Fibroblast of upper back skin (primary cell): ENCODE results near the gene DCUN1D1.

Experiments
- DNase-seq: peaks from one replicate; pipeline ENCODE4 v3.0.0-alpha.2; 2013

Gene DCUN1D1

DNA sequence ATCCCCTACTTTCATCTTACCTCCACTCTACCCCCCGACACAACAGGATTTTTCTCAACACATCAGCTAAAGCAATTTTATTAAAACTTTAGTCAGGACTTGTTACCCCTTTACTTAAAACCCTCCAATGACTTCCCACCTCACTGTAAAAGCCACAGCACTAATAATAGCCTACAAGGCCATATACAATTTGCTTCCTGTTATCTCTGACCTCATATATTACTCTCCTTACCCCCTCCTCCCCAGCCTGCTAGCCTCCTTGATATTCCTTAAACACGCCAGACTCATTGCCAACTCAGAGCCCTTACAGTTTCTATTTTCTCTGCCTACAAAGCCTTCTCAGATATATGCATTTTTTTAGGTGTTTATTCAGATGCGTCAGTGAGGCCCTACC lies 54.4 kb downstream of the DCUN1D1 start:
- DNase-seq = no peak

DNA sequence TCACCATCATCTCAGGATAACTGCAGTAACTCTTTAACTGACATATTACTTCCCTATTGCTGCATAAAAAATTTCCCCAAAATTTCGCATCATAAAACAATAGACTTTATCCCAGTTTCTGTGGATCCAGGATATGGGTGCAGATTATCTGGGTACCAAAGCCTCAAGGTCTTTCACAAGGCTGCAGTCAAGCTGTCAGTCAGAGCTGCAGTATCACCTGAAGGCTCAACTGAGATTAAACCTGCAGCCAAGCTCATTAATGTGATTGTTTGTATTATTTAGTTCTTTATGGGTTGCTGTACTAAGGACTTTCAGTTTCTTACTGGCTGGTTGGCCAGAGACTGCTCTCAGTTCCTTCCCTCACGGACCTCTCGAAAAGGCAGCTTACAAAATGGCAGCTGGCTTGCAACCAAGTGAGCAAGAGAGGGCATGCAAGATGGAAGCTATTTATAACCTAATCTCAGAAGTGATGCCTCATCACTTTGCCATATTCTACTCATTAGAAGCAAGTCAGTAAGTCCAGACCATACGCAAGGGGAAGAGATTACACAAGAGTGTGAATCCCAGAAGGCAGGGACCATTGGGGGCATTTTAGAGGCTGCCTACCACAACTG lies 54.9 kb downstream of the DCUN1D1 start:
- DNase-seq = peak; percentile 55

DNA sequence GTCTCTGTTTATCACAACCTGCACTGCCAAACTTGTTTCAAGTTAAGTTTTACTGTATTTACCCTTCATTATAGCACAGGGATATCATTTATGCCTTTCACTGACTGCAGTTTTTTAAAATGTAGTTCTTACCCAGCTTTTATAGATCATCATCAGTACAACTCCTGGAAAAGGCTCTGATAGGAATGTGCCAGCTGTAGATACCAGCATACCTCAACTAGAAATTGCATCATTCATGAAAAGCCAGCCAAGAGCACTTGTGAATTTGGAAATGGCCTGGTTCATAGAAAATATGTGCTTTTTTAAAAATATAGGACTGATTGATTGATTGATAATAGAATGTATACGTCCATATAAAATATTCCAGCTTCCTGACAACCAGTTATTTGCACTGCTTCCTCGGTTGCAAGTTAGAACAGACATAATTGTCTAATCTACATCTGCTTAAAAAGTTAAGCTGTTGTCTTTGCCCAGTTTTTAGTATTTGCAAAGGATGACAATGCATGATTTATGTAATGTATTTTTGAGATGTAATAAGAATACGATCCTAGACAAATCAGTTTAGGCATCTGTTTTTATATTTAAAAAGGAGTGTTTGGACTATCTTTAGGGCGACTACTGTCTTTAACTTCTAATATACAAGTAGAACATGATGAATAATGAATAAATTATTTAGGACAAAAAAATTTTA lies 58.5 kb downstream of the DCUN1D1 start:
- DNase-seq = peak; percentile 54

GRCh38 chr3:182920515-182921084 lies 59.7 kb downstream of the DCUN1D1 start:
- peak; percentile 4 for DNase-seq

DNA sequence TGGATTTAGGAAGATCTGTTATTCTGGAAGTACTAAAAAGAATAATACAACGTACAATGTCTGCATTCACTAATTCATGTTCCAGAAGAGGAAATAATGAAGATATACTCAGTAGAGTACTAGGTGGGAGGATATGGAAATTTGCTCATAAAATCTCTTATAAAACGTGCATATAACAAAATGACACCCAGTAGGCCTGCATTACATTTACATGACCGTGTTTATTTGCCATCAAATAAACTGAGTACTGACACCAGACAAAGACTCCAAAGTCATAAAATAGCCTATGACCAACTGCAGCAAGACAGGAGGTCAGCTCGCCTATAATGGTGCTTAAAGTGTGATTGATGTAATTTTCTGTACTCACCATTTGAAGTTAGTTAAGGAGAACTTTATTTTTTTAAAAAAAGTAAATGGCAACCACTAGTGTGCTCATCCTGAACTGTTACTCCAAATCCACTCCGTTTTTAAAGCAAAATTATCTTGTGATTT lies 60.4 kb downstream of the DCUN1D1 start:
- no peak for DNase-seq

DNA sequence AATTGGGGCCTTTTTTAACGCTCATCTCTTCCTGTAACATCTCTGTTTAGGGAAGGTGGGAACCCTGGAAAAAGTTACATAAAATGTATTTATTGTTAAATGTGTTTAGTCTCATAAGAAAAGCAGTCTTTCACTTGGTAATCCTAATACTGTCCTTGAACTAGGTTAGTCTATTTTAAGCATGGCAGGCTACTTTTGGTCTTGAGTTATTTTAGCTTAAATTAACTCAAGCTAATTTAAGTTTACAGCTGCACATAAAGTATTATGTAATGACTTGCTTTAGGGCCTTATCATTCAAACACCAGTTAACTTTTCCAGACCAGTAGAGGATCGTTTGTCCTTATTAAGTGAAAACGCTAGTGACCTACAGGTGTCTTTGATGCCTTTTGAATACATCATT lies 63.2 kb downstream of the DCUN1D1 start:
- DNase-seq = no peak

GRCh38 chr3:182914341-182914740 lies 66.0 kb downstream of the DCUN1D1 start:
- DNase-seq = no peak

- no peak for DNase-seq
Measured at GRCh38 chr3:182913889-182914288, 66.4 kb downstream of the DCUN1D1 start.

DNA sequence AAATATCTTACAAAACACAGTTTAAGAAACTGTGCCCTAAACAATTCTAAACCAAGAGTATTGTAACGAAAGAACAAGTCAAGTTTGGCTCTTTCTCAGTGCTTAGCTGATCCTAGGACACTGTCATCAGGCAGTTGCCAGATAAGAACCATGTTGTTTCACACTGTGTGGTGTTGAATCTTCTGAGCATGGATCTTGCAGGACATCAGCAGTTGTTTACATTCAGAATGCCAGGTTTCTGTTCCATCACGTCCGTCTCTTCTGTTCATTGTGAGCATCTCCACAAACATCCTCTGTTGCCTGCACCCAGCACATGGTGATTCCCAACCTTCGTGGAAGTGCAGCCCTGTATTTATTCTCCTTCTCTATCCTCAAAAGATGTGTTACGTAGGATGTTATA lies 67.9 kb downstream of the DCUN1D1 start:
- DNase-seq = no peak

- no peak for DNase-seq
Measured at GRCh38 chr3:182911782-182912111, 68.6 kb downstream of the DCUN1D1 start.

DNA sequence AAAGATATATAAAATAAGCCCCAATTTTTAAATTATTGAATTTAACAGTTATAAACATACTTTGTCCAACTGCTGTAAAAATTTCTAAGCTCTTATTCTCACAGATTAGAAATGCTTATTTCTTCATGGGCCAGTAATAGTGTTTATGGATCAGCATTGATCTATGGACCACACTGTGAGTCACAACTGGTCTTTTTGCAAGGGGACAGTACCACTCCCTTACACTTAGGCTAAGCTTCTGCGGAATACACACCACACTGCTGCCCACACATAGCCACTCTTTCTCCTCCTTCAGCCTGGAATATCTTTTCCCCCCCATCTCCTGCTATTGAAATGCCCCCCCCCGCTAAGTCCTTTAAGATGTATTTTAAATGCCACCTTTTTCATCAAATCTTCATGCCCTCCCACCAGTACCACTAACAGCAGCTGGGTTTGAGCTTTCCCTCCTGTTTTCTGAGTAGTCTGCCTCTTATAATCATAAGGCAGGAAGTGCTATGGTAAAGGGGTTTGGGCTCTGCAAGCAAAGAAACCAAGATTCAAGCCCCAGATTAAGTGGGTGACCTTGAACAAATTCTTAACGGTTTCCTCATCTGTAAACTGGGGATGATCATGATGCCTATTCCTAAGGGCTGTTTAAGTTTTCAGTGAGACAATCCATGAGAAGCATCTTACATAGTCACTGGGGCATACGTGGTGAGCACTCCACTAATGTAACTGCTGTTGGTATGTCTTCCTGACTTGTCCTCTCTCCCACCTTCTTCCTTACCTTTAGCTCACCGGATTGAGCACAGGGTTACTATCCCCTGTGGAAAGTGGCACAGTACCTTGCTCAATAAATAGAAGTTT lies 69.2 kb downstream of the DCUN1D1 start:
- DNase-seq = no peak

GRCh38 chr3:182909318-182910040 lies 70.9 kb downstream of the DCUN1D1 start:
- peak; percentile 12 for DNase-seq

GRCh38 chr3:182908471-182908870 lies 71.9 kb downstream of the DCUN1D1 start:
- no peak for DNase-seq

- no peak for DNase-seq
Measured at GRCh38 chr3:182906036-182906435, 74.3 kb downstream of the DCUN1D1 start.

- no peak for DNase-seq
Measured at GRCh38 chr3:182905623-182906022, 74.7 kb downstream of the DCUN1D1 start.

GRCh38 chr3:182904164-182904563 lies 76.2 kb downstream of the DCUN1D1 start:
- DNase-seq = no peak

GRCh38 chr3:182902236-182902635 lies 78.1 kb downstream of the DCUN1D1 start:
- no peak for DNase-seq

GRCh38 chr3:182896553-182896952 lies 83.8 kb downstream of the DCUN1D1 start:
- DNase-seq = no peak

DNA sequence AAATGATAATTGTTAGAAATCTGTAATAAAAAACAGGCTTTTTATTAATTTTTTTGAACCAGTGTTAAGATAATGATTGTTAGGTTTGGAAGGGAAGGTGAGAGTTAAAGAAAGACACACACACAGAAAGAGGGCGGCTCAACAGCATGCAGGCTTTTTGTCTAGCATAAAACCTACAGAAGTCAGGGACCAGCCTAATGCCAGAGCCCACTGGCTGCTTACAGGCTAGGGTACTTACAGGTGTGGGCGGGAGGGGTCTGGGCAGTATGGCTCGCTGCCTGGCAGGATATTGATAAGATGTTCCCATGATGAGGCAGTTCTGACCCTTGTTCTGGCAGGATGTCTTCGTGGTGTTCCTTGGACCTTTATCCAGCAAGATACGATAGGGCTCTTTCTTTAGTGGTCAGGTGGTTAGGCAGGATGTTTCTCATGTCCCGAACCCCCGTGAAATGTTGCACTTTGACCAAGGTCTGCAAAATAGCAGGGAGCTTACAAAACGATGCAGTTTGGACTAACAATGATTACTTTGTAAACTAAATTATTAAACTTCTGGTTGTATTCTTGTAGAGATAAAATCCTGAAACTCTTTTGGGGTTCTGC lies 84.7 kb downstream of the DCUN1D1 start:
- DNase-seq = no peak

DNA sequence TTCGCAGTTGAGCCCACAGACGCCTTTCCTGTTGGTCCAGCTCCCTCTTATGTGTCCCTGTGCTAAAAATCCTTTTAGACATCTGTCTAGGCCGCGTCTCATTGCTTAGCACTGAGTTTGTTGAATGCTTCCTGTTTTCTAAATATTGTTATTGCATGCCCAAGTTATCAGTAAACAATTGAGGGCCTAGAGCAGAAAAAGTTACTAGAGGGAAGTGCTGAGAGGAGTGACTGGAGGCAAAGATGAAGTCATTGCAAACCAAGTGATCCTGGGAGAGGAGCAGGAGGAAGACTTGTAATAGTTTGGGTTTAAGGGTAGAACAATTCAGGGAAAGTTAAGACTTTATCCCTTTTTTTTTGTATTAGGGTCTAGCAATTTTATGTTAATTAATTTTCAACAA lies 88.1 kb downstream of the DCUN1D1 start:
- DNase-seq = no peak

DNA sequence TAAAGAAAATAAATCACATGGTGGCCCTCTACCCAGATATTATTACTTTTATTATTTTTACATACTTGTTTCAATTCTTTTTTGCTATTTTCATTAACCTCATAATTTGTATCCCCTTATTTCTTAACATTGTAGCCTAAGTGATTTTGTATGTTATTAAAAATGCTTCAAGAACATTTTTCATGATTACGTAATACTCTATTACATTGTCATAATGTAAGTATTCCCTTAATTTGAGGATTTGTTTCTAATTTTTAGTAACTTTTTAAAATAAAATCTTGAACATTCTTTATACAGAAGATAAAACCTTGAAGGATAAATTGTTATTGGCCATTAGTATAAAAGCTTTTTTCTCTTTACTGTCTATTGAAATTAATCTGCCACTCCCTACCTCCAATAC lies 89.0 kb downstream of the DCUN1D1 start:
- no peak for DNase-seq

DNA sequence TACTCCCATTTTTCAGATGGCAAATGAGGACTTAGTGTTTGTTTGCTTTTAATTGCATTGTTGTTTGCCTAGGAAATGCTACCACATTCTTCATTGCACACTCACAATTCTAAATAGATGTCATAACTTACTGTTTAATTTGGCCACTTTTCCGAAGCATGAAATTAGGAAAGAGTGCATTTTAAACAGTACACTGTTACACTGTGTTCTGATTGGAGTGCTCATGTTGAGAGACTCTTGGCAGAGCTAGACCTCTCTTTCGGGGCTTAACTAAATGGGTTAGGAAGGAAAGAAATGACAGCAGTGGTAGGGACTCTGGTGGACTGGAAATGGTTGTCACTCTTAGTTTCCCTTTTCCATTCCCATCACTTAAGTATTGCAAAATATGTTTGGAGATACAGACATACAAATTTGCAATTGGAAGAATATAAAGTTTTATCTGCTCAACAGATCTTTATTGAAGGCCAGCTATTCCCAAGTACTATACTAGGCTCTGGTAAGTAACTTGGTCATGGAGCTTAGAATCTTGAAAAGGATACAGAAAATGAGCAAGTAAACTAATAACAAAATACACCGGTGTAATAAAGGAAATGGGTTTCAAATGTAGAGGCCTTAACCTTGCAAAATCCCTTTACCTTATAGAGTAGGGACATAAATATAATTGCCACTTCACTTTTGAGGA lies 90.2 kb downstream of the DCUN1D1 start:
- no peak for DNase-seq
